Posterior cingulate gyrus (tissue), 11 donors: Measurements from ENCODE around the gene HID1.

Experiments
- DNase-seq, 10 donors: peaks; one replicate each; pipeline versions ENCODE4 v3.0.0 to v3.0.0-alpha.2; 2020 to 2021; ENCODE audit warnings: mixed read lengths in 3 of 10
- intact Hi-C: fragments of 100-400 bp; cut with DNase I; formaldehyde crosslinking; loops from one replicate; pipeline ENCODE4 v1.15.1; 2023

Gene HID1

DNA sequence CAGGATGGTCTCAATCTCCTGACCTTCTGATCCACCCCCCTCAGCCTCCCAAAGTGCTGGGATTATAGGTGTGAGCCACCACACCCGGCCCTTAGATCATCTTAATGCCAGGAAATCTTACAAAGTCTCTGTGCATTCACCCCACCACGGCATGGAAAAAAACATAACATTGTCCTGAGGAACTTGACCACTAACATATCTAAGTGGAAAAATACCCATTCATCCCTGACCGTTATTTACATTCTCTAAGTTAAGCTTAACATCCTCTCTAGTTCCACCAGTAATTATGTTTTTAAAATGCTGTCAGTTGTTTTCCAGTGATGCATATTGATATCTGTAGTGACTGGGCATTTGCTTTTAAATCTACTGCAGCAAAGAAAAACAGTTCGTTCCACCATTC lies 3.4 kb upstream of the HID1 start:
- DNase-seq, result no peak
- intact Hi-C loops, result no loop called here

DNA sequence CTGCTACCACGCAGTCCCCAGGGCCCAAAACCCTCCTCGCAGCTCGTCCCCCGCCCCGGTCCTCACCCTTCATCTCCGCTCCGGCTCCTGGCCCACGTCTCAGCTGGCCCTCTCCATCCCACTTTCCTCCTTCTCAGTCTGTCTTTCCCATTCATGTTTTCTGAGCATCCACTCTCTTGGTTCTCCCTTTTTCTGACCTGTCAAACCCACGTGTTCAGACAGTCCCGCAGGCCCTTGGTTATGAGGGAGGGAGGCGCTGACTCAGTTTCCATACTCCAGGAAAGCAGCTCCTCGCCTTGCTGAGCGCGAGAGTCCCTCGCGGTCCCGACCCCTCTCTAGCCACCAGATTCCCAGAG lies 392 bp upstream of the HID1 start:
- DNase-seq, result no peak
- intact Hi-C loops, result no loop called here

DNA sequence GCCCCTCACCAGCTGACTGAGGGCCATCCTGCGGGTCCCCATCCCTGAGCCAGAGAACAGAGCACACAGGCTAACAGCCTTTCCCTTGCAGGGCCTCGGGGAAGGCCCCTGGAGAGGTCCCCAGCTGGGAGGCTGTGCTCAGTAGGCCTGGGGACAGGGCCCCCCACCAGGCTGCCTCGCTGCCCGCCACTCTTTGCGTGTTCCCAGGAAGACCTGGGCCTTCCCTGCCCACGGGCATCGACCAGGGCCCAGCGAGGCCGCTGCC lies 785 bp downstream of the HID1 start:
- DNase-seq, result no peak
- intact Hi-C loops, result no loop called here

DNA sequence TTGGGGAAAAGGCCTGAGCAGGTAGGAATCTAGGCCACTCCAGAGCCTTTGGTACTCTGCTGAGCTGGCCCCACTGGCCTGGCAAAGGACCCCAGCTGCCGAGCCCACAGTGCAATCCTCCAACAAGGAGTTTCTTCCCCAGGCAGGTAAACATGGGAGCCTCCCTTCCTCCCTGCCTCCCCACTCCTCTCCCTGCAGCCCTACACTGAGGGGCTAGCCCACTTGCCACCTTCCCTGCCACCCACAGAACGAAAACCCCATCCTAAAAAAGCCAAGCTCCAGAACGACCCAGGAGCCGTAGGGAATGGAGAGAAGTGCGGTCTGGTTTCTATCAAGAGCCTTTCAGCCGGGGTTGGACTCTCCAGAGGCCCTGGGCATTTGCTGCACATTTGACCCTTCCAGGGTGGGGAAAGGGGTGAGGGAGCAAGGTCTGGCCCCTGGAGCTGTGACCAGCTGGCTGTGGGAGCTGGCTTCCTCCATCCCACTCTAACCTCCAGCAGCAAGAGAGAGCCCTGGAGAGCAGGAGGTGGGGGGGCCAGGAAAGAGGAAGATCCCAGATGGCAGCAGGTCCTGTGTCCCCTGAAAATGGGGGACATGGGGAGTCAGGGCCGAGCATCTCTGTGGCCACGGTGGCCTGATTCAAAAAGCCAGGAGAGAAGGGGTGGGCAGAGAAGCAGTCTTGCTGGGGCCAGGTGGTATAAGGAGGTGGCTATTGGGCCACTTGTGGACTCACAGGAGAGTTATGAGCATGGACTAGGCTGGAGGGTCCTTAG lies 1.3 kb downstream of the HID1 start:
- intact Hi-C loops, result no loop called here
- no peak for DNase-seq

DNA sequence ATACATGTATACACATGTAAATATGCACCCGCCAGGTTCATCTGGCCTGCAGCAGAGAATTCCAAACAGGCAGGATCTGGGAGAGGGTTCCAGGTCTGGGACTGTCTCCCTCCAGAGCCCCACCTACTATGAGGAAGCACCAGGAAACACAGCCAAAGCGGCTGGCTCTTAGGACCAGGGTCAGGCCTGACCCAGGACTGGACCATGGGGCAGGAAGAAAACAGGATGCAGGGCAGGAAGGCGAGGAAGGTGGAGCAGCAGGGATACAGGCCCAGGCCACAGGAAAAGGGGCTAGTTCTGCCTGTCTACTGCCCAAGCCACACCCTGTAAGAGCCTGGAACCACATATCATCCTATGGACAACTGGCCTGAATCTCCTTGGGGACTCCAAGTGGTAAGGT lies 2.2 kb downstream of the HID1 start:
- intact Hi-C loops, result no loop called here
- no peak for DNase-seq

DNA sequence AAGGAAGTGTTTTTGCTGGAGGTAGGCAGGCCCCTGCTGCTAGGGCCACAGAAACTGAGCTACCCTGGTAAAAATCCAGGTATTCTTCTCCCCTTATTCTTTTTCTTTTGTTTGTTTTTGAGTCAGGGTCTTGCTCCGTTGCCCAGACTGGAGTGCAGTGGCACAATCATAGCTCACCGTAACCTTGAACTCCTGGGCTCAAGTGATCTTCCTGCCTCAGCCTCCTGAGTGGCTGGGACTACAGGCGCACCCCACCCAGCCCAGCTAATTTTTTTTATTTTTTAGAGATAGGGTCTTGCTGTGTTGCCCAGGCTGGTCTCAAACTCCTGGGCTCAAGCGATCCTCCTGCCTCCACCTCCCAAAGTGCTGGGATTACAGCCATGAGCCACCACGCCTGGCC lies 3.1 kb downstream of the HID1 start:
- intact Hi-C loops, result loop anchor here (10.0 kb wide), 1 partner anchor 235 kb away; the partner anchor contains the start of gene NUP85
- DNase-seq, result peak in 1 of 10 donors; percentile 26

DNA sequence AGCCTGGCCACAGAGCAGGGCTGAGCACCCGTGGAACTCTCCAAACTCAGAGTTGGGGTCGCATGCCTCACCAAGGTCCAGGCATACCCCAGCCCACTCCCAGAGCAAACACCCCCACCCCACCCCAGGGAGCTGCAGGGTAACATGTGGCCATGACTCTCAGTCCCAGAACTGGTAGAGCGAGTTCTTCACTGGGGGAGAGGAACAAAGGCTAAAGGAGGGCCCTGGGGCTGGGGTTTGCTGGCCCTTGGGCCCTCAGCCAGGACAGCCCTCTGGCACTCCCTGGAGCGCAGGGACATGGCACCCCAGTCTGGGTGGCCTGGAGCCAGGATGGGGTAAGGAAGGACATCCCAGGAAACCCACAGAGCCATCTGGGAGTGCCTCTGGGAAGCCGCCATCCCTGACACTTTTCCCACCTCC lies 4.2 kb downstream of the HID1 start:
- DNase-seq, result no peak
- intact Hi-C loops, result loop anchor here (10.0 kb wide), 1 partner anchor 236 kb away; the partner anchor contains the start of gene NUP85

DNA sequence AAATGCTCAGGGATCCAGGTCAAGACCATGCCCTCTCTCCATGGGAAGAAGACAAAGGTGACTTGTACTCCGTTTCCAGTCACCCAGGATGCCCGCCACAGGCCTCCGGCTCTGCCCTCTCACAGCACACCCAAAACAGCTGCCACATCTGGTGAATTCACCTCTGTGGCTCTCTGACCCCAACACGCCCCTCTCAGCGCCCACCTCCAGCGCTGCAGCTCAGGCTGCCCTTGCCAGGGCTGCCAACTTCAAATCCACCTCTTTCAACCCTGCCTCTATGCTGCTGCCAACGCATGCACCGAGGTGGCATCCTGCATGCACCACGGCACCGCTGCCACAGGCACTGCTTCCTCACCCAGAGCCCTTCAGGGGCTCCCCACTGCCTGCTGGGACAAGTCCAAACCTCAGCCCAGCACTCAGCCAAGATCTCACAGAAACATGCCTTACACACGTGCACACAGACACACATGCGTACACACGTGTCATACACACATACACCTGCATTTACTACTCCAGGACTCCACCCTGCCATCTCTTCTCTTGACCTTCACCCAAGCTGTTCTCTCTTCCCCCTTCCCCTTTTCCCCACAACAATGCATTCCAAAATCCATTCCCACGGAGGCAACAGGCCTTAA lies 7.5 kb downstream of the HID1 start:
- no peak for DNase-seq
- intact Hi-C loops, result loop anchor here (10.0 kb wide), 1 partner anchor 240 kb away; the partner anchor contains the start of gene NUP85

DNA sequence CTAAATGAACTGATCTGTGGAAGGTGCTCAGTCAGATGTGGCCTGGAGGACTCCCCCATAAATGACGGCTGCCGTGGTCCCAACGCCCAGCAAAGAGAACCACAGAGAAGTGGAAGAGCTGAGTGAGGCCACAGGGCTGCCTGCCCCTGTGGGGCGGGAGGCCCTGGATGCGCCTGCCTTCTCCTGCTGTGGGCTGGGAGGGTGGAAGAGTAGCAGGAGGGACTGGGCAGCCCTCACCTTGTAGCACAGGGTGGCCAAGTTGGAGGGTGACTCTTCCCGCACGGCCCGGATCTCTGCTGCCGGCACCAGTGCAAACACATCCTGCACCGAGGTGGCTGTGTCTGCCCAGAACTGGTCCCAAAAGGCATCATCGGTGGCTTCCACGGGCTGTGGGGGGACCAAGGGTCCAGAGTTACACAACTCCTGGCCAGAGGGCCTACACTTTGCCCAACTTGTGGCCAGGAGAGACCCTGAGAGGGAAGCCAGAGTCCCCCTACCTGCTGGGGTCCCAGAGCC lies 8.3 kb downstream of the HID1 start:
- intact Hi-C loops, result loop anchor here (10.0 kb wide), 1 partner anchor 240 kb away; the partner anchor contains the start of gene NUP85
- DNase-seq, result no peak

DNA sequence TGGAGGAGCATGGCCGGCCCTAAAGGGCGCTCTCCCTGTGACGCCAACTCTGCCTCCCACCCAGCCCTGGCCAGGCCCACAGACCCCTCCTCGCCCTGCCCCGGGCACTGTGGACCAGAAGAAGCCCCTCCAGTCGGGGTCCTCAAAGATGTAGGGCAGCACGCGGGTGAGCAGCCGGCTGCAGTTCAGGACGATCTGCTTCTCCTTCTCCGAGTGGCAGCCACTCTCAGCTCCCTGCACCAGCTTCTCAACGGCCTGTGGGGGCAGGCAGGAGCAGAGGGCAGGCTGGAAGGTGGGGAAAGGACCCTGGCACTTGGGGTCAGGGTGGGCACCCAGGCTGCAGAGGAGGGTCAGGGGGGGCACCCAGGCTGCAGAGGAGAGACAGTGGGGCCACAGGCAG lies 8.9 kb downstream of the HID1 start:
- intact Hi-C loops, result loop anchor here (10.0 kb wide), 1 partner anchor 241 kb away; the partner anchor contains the start of gene NUP85
- no peak for DNase-seq

DNA sequence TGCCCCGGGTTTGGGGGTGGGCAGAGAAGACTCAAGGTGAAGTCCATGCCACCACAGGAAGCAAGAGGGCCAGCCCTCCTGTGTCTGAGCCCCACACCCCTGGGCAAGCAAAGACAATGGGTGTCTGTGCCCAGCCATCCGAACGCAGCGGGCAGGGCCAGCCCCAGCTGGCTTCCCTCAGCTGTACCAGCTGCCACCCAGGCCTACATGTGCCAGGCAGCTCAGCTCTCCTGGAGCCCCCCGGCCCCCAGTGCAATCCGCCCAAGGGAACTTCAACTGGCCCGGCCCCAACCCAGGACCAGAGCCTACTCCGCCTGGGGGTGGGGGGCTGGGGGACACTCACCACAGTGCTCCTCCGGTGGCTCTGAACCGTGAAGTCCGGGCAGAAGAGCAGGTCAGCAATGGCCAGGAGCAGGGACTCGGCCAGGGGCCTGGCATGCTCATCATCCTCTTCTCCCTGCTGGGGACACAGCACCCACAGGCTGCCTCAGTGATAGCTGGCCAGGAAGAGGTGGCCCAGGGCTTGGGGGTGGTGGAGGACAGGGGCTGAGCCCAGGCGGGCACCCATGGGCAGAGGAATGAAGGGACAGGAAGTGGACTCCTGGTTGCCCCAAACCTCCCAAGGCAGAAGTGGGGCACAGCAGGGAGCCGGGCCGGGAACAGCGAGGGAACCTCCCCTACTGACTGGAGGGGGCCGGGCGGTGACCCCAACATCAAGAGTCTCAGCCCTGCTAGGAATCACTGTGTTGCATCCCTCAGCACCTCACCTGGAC lies 9.8 kb downstream of the HID1 start:
- DNase-seq, result peak in 9 of 10 donors; percentile 57 to 97 (median 76)
- intact Hi-C loops, result loop anchor here (10.0 kb wide), 1 partner anchor 242 kb away; the partner anchor contains the start of gene NUP85

DNA sequence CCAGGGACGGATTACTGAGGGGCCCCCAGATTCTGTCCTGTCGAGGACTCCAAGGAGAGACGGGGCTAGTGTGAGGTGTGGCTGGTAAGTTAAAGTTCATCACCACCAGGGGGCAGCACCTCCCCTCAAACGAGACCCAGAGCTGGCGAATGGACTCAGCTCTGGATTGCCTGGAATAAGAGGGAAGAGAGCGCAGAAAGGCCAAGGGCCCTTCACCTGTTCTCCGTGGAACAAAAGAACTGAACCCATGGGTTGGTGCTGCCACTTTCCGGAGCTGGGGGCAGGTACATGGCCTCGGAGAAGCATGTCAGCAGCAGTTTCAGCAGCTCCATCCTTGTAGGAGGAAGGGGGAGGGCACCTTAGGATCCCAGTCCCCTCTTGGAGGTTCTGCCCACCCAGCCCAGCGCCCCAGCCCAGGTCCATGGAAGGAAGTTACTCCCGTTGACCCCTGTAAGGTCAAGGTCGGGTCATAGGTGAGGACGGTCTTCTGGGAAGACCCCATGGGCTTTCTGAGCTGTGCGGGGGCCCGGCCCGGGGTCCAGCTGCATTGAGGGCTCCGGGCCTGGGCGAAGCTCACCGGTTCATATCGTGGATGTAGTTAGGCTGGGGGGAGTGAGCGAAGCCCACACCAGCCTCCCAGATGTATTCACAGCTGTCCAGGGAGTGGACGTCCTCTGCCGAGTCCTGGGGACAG lies 10.8 kb downstream of the HID1 start:
- intact Hi-C loops, result loop anchor here (1.0 to 10.0 kb wide), 3 partner anchors 25 to 243 kb away; partner anchors contain the start of genes CDR2L, MRPL58 and NUP85
- peak; percentile 78 to 98 (median 90) for DNase-seq

DNA sequence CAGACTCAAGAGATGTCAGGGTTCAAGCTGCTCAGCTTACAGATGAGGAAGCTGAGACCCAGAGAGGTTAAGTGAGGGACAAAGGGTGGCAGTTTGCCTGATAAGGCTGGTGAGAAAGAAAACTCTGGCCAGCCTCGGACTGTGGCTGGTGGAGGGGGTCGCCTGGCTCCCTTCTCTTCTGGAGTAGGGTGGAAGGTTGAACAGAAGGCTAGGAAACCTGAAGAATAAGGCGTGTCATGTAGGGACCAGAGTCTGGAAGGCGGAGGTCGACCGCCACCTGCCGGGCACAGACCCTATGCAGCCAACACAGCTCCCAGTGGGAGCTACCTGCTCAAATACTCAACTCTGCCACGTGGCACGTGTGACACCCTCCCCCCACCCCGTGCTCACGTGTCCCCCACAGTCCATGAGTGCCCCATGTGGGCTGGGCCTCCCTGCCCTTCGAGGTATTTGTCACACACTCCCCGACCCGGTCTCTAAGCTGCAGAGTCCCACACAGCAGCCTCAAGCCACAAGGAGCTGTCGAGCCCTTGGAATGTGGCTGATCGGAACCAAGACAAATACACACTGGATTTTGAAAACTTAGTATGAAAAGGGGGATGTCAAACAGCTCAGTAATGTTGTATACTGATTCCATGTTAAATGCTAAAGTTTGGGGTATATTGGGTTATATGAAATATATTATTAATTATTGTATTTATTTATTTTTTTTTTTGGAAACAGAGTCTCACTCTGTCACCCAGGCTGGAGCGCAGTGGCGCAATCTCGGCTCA lies 11.8 kb downstream of the HID1 start:
- intact Hi-C loops, result loop anchor here (1.0 to 10.0 kb wide), 3 partner anchors 27 to 244 kb away; partner anchors contain the start of genes CDR2L, MRPL58 and NUP85
- DNase-seq, result no peak

DNA sequence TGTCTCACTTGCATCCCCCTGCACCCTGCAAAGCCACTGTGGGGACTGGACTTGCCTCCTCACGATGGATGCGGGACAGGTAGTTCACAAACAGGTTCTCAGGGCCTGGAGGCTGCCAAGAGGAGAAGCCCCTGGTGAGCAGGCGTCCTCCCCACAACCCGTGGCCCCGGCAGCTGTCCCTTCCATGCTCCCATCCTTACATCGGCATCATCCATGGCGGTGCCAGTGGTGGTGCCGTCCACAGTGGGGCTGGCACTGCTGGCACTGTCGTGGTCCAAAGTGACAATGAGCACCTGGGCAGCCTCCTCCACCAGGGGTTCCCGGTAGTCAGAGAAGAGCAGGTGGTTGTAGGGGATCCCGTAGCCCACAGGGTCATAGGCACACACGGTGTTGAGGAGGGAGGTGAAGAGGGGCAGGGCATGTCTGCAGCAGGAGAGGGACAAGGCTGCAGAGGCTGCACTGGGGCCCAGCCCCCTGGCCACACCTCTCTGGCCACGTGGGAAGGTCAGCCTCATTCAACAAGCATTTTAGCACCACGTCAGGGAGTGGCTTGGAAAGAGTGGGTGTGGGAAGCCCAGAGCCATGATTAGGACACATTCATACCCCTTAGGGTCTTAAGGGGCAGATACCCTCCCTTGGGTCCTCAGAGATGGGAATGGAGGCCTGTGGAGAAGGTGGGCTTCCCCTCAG lies 12.6 kb downstream of the HID1 start:
- DNase-seq, result peak in 1 of 10 donors; percentile 64
- intact Hi-C loops, result loop anchor here (2.0 to 10.0 kb wide), 2 partner anchors 53 to 245 kb away; partner anchors contain the start of genes MRPL58 and NUP85

DNA sequence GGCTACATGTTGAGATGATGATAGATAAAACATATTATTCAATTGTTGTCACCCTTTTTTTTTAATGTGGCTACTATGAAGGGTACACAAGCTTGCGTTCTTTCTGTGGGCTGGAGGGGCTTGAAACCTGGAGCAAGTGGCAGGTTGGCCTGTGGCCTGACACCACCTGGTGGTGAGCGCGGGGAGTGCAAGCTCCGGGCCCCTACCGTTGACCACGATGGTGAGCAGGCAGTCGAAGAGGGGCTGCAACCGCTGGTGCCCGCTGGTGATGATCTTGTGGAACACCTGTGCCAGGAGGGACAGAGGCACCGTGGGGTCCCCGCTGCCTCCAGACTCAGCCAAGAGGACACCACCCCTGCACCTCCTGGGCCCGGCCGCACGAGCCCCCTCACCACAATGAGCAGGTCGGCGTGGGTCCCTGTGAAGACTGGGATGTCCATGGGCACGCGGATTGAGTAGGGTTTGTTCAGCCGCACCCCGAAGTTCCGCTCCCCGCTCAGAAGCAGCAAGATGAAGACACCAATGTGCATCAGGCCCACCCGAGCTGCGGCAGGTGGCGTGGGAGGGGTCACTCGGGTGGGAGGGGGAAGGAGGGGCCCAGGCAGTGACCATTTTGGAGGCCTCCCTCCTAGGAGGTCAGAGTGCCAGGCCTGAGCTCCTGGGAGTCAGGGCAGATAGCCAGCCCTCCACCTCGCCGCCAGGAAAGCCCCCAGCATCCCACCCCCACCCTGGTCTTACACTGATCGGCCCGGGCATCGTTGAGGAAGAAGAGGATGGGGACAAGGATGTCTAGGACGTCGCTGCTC lies 14.4 kb downstream of the HID1 start:
- intact Hi-C loops, result no loop called here
- DNase-seq, result peak; percentile 37 to 95 (median 75)

DNA sequence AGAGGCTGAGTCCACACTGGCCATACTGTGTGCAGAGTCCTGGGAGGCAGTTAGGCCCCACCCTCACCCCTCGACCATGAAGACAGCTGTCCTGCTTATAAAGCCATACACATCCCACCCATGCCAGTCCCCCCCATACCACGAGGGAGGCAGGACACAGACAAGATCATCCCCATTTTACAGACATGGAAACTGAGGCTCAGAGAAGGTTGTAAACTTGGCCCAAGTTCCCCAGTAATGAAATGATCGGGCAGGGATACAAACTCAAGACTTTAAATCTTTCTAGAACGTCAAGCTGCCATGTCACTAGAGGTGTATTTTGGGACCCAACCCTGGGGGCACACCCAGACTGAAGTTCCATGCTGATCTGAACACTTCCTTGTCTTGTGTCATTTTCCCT lies 16.5 kb downstream of the HID1 start:
- intact Hi-C loops, result no loop called here
- no peak for DNase-seq

DNA sequence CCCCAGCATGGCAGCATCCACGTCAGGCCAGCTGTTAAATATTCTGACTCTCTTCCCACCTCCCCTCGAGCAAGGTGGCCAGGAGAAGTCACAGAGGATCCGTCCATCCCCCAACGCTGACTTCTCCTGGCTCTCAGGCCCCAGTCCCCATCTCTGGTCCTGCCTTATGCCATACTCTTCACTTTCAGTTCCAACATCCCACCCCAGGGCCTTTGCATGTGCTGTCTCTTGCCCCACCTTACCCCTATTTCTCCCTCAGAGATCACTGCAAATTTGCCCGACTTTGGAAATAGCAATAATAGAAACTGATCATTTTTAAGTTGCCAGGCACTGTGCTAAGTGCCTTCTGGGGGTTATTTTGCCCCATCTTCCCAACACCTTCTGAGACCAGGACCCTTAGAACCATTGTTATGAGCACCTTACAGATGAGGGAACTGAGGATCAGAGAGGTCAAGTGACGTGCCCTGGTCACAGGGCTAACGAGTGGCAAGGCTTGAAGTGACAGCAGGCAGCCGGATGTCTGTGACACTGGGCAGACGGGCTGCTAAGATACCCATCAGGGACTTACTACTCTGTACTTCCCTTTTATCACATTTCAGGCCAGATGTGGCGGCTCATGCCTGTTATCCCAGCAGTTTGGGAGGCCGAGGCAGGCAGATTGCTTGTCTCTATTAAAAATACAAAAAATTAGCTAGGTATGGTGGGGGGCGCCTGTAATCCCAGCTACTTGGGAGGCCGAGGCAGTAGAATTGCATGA lies 17.7 kb downstream of the HID1 start:
- intact Hi-C loops, result no loop called here
- DNase-seq, result no peak
